NCI-H187 (cell line): ENCODE results near the gene TFDP1.
A peak's percentile ranks its signal among the peaks of the same experiment; 100 is the strongest.

Experiments
- DNase-seq, 2 experiments: peaks; one replicate each; lab custom pipeline; 2025; lab: John Stamatoyannopoulos, UW

TFDP1 gene

DNA sequence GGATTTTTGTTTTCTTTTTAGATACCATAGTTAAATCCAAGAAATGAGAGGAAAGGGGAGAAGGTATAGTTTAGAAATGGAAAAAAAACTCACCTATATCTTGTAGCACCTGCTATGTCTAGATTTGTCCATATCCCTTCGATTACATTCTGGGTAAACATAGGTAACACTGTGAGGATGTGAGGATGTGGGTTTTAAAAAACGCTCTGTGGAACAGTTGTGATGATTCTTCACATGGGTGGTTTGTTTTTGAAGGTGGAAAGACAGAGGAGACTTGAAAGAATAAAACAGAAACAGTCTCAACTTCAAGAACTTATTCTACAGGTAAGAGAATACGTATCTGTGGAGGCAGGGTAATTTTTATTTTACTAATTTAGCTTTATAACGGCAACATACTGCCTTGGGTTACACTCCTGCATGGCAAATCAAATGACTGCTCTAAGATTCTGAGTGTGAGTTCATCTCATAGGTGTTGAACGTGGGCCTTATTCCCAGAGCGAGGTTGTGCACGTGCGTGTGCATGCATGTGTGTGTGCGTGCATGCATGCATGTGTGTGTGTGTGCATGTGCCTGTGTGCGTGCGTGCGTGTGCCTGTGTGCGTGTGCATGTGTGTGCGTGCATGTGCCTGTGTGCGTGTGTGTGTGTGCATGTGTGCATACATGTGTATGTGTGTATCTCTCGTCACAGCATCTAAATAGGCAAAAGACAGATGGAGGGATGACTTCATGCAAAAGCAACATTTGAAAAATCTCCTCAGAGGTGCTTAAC lies 49.9 kb downstream of the TFDP1 start:
- no peak for DNase-seq

DNA sequence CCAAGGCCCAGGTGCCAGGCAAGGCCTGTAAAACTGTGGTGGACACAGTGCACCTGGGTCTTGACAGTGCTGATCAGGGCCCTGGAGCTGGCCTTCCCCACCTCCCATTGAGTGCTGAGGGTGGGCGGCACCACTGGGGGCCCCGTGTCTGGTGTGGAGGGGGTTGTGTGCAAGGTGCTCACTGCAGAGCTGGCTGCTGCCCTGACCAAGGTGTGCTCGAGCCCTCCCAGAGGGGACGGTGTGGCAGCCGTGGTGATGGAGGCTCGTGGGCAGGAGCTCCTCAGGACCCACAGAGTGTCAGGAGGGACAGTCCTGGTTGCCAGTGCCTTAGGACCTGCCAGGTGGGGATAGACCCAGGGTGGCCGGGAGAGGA lies 50.5 kb downstream of the TFDP1 start:
- no peak for DNase-seq

GRCh38 chr13:113635709-113636108 lies 51.2 kb downstream of the TFDP1 start:
- DNase-seq: no peak

GRCh38 chr13:113636266-113636963 lies 51.9 kb downstream of the TFDP1 start:
- no peak for DNase-seq

- DNase-seq: no peak
Observed at GRCh38 chr13:113637262-113638160, 53.0 kb downstream of the TFDP1 start.

- no peak for DNase-seq
Observed at GRCh38 chr13:113638173-113638746, 53.7 kb downstream of the TFDP1 start.

- no peak for DNase-seq
Observed at GRCh38 chr13:113638806-113639205, 54.3 kb downstream of the TFDP1 start.

- no peak for DNase-seq
Observed at GRCh38 chr13:113639616-113640262, 55.2 kb downstream of the TFDP1 start.

- no peak for DNase-seq
Observed at GRCh38 chr13:113641426-113641825, 56.9 kb downstream of the TFDP1 start.

DNA sequence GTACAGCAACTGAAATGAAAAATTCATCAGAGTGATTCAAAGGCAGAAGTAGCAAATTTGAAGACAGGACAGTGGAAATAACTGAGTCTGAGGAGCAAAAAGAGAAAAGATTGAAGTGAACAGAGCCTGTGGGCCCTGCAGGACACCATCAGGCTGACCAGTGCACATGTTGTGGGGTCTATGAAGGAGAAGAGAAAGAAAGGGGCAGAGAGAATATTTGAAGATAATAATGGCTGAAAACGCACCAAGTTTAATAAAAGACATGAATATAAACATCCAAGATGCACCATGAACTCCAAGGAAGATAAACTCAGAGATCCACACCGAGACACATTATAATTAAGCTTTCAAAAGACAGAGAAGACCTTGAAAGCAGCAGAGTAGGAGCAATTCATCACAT lies 58.0 kb downstream of the TFDP1 start:
- DNase-seq: no peak

DNA sequence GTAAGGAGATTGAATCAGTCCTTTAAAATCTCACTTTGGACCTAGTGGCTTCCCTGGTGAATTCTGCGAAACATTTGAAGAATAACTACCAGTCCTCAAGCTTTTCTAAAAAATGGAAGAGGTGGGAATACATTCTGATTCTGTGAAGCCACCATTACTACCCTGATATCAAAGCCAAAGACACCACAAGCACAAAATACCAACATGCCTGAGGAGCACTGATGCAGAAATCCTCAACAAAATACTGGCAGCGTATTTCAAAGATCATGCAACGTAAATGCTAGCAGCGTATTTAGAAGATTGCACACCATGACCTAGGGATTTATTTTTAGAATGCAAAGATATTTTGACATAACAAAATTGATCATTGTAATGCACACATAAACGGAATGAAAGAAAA lies 59.0 kb downstream of the TFDP1 start:
- no peak for DNase-seq

DNA sequence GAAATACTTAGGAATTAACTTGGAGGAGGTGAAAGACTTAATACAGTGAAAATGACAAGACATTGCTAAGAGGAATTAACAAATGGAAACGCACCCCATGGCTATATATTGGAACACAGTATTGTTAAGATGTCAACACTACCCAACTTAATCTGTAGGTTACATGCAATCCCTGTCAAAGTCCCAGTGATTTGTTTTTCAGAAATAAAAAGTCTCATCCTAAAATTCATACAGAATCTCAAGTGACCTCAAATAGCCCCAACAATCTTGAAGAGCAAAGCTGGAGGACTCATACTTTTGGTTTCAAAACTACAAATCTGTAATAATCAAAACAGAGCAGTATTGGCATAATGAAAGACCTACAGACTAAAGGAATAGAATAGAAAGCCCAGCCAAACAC lies 60.2 kb downstream of the TFDP1 start:
- no peak for DNase-seq

- DNase-seq: no peak
Observed at GRCh38 chr13:113645329-113645728, 60.8 kb downstream of the TFDP1 start.

DNA sequence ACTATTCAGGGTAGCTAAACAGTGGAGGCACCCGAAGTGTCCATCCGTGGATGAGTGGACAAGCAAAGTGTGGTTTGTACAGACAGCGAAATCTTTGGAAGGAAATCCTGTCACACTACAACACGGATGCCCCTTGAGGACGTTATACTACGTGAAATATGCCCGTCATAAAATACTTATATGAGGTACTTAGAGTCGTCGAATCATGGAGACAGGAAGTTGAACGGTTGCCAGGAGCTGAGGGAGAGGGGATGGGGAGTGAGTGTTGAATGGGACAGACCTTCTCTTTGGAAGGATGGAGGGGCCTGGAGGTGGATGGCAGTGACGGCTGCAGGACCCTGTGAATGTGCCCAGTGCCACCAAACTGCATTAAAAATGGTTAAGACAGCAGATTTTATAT lies 61.8 kb downstream of the TFDP1 start:
- DNase-seq: no peak

DNA sequence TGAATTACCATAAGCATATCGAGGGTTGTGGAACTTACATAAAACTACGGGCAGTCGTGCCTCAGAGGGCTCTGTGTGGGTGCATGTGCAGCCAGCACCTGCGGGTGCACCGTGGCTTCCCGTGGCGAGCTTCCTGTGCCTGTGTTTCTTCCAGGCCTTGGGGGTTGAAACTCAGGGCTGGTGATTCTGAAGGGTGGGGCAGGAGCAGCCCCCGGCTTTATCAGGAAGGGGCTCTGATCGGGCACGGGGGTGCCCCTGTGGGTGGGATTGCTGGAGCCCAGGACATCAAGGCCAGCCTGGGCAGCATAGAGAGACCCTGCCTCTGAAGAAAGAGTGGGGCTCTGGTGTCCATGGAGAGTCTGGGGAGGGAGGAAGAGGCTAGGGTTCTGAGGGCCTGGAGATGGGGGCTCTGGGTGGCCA lies 62.4 kb downstream of the TFDP1 start:
- no peak for DNase-seq

GRCh38 chr13:113647351-113648215 lies 63.0 kb downstream of the TFDP1 start:
- peak; percentile 82 to 87 for DNase-seq

- DNase-seq: no peak
Observed at GRCh38 chr13:113648216-113648610, 63.7 kb downstream of the TFDP1 start.

DNA sequence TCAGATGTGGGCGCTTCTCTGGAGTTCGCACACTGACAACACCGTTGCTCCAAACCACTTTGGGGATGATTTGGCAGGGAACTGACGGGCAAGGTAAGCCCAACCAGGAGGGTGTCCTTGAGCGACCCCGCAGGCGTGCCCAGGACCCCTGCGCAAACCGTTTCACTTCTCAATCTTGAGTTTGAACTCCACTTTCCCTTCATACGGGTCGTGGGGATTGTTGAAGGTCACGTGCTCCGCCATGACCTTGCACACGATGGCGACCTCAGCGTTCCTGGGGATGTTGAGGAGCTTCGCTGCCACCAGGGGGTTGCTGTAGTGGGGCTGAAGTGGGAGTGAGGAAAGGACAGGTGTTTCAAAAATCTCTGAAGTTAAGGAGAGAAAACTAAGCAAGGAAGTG lies 64.7 kb downstream of the TFDP1 start:
- no peak for DNase-seq

GRCh38 chr13:113650275-113650674 lies 65.7 kb downstream of the TFDP1 start:
- DNase-seq: no peak

DNA sequence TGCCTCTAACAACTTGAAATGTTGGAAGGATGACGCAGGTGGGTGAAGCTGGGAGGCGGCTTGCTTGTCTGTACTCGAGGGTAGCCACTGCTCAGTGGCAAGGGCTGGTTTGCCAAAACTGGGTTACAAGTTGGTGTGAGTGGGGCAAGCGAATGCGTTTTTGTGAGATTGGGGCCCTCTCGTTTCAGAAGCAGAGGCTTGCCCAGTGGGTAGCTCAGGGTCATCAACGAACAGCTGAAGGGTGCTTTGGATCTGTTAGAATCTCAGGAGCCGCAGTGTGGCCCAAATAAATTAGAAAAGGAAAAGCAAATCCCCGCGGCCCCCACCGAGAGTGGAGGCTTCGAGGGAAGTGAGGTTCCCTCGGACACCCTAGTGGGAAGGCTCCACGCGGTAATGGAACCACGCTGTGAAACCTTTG lies 66.2 kb downstream of the TFDP1 start:
- DNase-seq: no peak
